IMR-90 (cell line): ENCODE results near the gene LSM2. TPM values are rescaled to one million over a fixed set of nuclear protein-coding genes. Genes with fewer than 3 reads are reported as not detected.

Experiments used
- ATAC-seq: fragments of 200-7000 bp; cut with Tn5 transposase; 2 replicates; pipeline ENCODE4 v1.9.1; 2020; ENCODE audit warnings: low read depth, mild to moderate bottlenecking, moderate library complexity
- BruUV-seq: library from RNA; stranded (reverse); fragments of 400-500 nt; replicated peaks from 2 replicates; lab custom pipeline; 2021; lab: Mats Ljungman, UMichigan
- CTCF ChIA-PET: fragments of 300-600 bp; formaldehyde crosslinking; extraction: SDS; loops from one replicate; lab custom pipeline; 2021; ENCODE audit warnings: antibody characterized with exemption; lab: Yijun Ruan, JAX
- POLR2A ChIA-PET: fragments of 300-600 bp; sonication (Branson Sonifier 250); formaldehyde crosslinking; loops from one replicate; lab custom pipeline; 2022; ENCODE audit warnings: antibody characterized with exemption; ENCODE audit not compliant: unreplicated experiment; lab: Charles Lee
- DNase-seq: peaks from one replicate; pipeline ENCODE4 v3.0.0; 2013
- H2AFZ ChIP-seq: replicated peaks from 2 replicates; pipeline ENCODE3; 2013; ENCODE audit warnings: low read length, mild to moderate bottlenecking; ENCODE audit not compliant: poor library complexity
- H2AK5ac ChIP-seq: 2 replicates; pipeline ENCODE4 v1.6.1; 2013; ENCODE audit warnings: low read depth, low read length, inconsistent platforms
- H2AK9ac ChIP-seq: replicated peaks from 2 replicates; pipeline ENCODE3; 2013; ENCODE audit warnings: mild to moderate bottlenecking, low read depth, low read length, moderate library complexity; ENCODE audit not compliant: poor library complexity
- H2BK120ac ChIP-seq: 2 replicates; pipeline ENCODE4 v1.6.1; 2013; ENCODE audit warnings: low read depth, low read length, inconsistent platforms
- H2BK15ac ChIP-seq: 3 replicates; pipeline ENCODE4 v1.6.1; 2013; ENCODE audit warnings: low read depth, low read length, inconsistent platforms
- H2BK20ac ChIP-seq: 2 replicates; pipeline ENCODE4 v1.6.1; 2013; ENCODE audit warnings: low read depth, mild to moderate bottlenecking, inconsistent platforms, low read length, moderate library complexity
- H2BK5ac ChIP-seq: 2 replicates; pipeline ENCODE4 v1.6.1; 2013; ENCODE audit warnings: mild to moderate bottlenecking, low read depth, low read length, inconsistent platforms; ENCODE audit not compliant: poor library complexity, severe bottlenecking
- H3K14ac ChIP-seq: replicated peaks from 2 replicates; pipeline ENCODE4 v1.6.1; 2013; ENCODE audit warnings: low read depth, low read length, inconsistent platforms
- H3K18ac ChIP-seq: 2 replicates; pipeline ENCODE4 v1.6.1; 2013; ENCODE audit warnings: low read depth, low read length, control low read depth
- H3K23ac ChIP-seq: 2 replicates; pipeline ENCODE4 v1.6.1; 2013; ENCODE audit warnings: low read depth, low read length, inconsistent platforms
- H3K27ac ChIP-seq: 2 replicates; pipeline ENCODE4 v1.5.1; 2013; ENCODE audit warnings: mild to moderate bottlenecking, control low read depth, low read length; ENCODE audit not compliant: insufficient read depth
- H3K27me3 ChIP-seq: 2 replicates; pipeline ENCODE4 v1.6.1; 2013; ENCODE audit warnings: low read length; ENCODE audit not compliant: control insufficient read depth, insufficient read depth
- H3K36me3 ChIP-seq: 2 replicates; pipeline ENCODE4 v1.6.1; 2013; ENCODE audit warnings: low read length, mixed read lengths; ENCODE audit not compliant: control insufficient read depth, insufficient read depth
- H3K4ac ChIP-seq: 2 replicates; pipeline ENCODE4 v1.6.1; 2013; ENCODE audit warnings: low read depth, low read length, inconsistent platforms
- H3K4me1 ChIP-seq: 2 replicates; pipeline ENCODE4 v1.6.1; 2013; ENCODE audit warnings: low read length, mixed read lengths; ENCODE audit not compliant: control insufficient read depth, insufficient read depth
- H3K4me2 ChIP-seq: 2 replicates; pipeline ENCODE4 v1.6.1; 2013; ENCODE audit warnings: low read depth, mild to moderate bottlenecking, control low read depth, low read length, moderate library complexity
- H3K4me3 ChIP-seq: 2 replicates; pipeline ENCODE4 v1.5.1; 2013; ENCODE audit warnings: low read depth, mild to moderate bottlenecking, control low read depth, low read length, moderate library complexity; ENCODE audit not compliant: insufficient read depth
- H3K56ac ChIP-seq: 2 replicates; pipeline ENCODE4 v1.6.1; 2013; ENCODE audit warnings: low read length, inconsistent platforms; ENCODE audit not compliant: insufficient read depth; ENCODE audit errors: extremely low read depth
- H3K79me1 ChIP-seq, 2 experiments: 2 replicates each; pipeline ENCODE4 v1.6.1; 2013; ENCODE audit warnings: low read length in 2 of 2, inconsistent platforms in 1 of 2, low read depth in 1 of 2
- H3K9ac ChIP-seq: 2 replicates; pipeline ENCODE4 v1.6.1; 2013; ENCODE audit warnings: low read depth, low read length, control low read depth
- H3K9me1 ChIP-seq: 2 replicates; pipeline ENCODE4 v1.6.1; 2013; ENCODE audit warnings: low read length, inconsistent platforms; ENCODE audit not compliant: insufficient read depth
- H3K9me3 ChIP-seq: 2 replicates; pipeline ENCODE4 v1.6.1; 2013; ENCODE audit warnings: low read length; ENCODE audit not compliant: control insufficient read depth, insufficient read depth
- H4K20me1 ChIP-seq: 2 replicates; pipeline ENCODE4 v1.6.1; 2013; ENCODE audit warnings: low read length, inconsistent platforms; ENCODE audit not compliant: insufficient read depth
- H4K5ac ChIP-seq: 2 replicates; pipeline ENCODE4 v1.6.1; 2013; ENCODE audit warnings: mild to moderate bottlenecking, low read depth, low read length, control low read depth
- H4K8ac ChIP-seq, 2 experiments: 2 replicates each; pipeline ENCODE4 v1.6.1; 2013; ENCODE audit warnings: low read depth in 2 of 2, low read length in 2 of 2, control low read depth in 1 of 2, inconsistent platforms in 1 of 2
- H4K91ac ChIP-seq: 2 replicates; pipeline ENCODE4 v1.6.1; 2013; ENCODE audit warnings: low read depth, low read length, inconsistent platforms; ENCODE audit not compliant: insufficient read depth
- POLR2A ChIP-seq: IDR thresholded peaks from 2 replicates; pipeline ENCODE4 v1.6.1; 2012; ENCODE audit warnings: mild to moderate bottlenecking, low read depth, low read length
- RAD21 ChIP-seq: IDR thresholded peaks from 2 replicates; pipeline ENCODE4 v1.6.1; 2012; ENCODE audit warnings: low read length, improper control_type of control experiment
- WGBS, 2 experiments: methylation state at CpG; one replicate each; pipeline versions ENCODE4 v1.1.5 to v1.1.7; 2013; ENCODE audit warnings: missing lambda C conversion rate in 2 of 2; ENCODE audit not compliant: insufficient read length in 1 of 2; ENCODE audit errors: extremely low coverage in 2 of 2; 5-methylcytosine and 5-hydroxymethylcytosine counted together
- dilution Hi-C: fragments of 300-500 bp; cut with HindIII; formaldehyde crosslinking; loops from one replicate; pipeline ENCODE4 v1.14.3; 2018; ENCODE audit warnings: low sequenced_read_pairs; ENCODE audit not compliant: unreplicated experiment
- in situ Hi-C: fragments of 300-500 bp; cut with MboI; formaldehyde crosslinking; loops from 3 replicates; pipeline ENCODE4 v1.14.3; 2019; ENCODE audit warnings: low sequenced_read_pairs, inconsistent platforms, mixed read lengths
- intact Hi-C: fragments of 100-400 bp; cut with micrococcal nuclease; formaldehyde crosslinking; loops from 2 replicates; pipeline ENCODE4 v1.10.0; 2022
- polyA plus RNA-seq, 3 experiments: library from polyadenylated mRNA; depleted of rRNA; stranded (reverse); fragments of >200 nt; gene quantifications; 2 replicates each; pipeline ENCODE4 v1.2.3, GENCODE V29; 2012; ENCODE audit warnings: low replicate concordance in 1 of 3
- total RNA-seq: library from RNA; depleted of rRNA; stranded (reverse); fragments of >200 nt; gene quantifications from 2 replicates; pipeline ENCODE4 v1.2.3, GENCODE V29; 2012
- TF ChIP-seq, protein P1 (sequence below): fragments of 150-350 bp; IDR thresholded peaks from 2 replicates; pipeline ENCODE4 v1.6.1; 2017; ENCODE audit warnings: mild to moderate bottlenecking, antibody characterized with exemption, low read length, low read depth

Gene LSM2
- total and polyA plus RNA-seq, 2 of the 4 experiments (the other 2 are of a cell fraction) = 56.3 to 61.0 TPM

DNA sequence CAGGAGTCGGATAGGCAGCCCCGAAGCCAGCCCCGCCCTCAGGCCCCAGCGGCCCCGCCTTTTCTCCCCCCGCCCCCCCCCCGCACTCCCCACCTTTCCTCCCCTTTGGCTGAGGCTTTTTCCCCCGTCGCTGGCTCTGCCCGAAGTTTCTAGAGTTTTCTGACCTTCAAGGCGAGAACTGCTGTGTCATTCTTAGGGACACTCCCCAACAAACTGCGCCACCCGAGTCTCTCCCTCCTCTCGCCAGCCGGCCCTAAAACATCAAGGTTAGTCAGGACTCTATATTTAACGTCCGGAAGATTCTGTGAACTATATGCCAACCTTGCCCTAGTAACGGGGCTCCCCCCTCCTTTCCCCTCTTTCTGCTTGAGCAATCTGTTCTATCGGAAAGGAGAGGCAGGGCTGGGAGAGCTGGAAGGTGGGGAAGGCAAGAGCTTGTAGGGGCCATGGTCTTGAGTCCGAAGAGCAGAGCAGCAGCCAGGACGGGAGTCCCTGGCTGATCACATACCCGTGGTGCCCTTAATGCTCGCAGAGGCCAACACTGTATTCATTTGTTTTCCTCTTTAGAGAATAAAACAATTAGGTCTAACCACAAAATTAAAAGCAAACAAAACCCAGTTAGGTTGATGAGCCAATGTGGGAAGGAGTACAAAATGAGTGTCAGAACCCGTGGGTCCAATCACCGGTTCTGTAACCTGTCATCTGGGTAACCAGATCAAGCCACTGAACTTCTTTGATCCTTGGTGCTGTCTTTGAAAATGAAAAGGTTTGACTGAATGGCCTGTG, 15.5 kb upstream of the LSM2 start (continued):
- TF ChIP-seq, protein P1, sequence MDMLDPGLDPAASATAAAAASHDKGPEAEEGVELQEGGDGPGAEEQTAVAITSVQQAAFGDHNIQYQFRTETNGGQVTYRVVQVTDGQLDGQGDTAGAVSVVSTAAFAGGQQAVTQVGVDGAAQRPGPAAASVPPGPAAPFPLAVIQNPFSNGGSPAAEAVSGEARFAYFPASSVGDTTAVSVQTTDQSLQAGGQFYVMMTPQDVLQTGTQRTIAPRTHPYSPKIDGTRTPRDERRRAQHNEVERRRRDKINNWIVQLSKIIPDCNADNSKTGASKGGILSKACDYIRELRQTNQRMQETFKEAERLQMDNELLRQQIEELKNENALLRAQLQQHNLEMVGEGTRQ = no peak

DNA sequence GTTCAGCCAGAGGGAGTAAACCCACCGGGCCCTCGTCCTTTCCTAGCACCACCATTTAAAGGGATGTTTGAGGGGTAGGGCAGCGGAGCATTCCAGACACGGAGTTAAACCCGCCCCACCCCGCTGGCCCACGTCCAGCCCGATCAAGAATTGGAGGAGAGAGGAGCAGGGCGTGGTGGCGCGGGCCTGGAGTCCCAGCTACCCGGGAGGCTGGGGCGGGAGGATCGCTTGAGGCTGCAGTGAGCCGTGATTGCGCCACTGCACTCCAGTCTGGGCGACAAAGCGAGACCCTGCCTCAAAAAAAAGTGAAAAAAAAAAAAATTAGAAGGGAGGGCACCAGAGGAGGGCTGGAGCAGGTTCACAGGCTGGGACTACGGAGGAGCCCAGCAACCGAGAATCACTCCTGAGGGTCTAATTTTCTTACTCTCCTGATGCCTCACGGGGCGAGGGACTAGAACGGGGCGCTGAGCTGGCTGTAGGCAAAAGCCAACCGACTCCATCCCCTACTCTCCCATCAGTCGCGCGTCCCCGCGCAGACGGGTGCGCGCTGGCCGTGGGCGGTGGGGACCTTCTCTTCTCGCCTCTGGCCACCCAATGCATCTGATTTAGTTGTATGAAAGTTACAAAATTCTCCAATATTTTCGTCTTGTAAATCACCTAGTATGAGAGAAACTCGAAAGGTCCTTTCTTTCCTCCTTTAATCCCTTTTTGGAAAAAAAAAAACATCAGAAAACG, 14.7 kb upstream of the LSM2 start:
- Histone ChIP-seq H4K20me1 (no peaks in the 10 kb centered on the region), H2AK9ac (peak overlapping the region; percentile 97), H3K4ac (peak overlapping the region; percentile 92), H4K91ac (peak overlapping the region; percentile 84), H2AFZ (peak overlapping the region; percentile 94), H2AK5ac (peak overlapping the region; percentile 74; the same call in 1 of the 2 replicates), H2BK5ac (peak overlapping the region; percentile 79), H3K79me1 (peaks cover 10 to 50% of the 10 kb centered on the region in 2 experiments), H2BK120ac (peak overlapping the region; percentile 69), H3K14ac (peak overlapping the region; percentile 98), H3K9me1 (peaks cover 7% of the 10 kb centered on the region), H3K27ac (peak overlapping the region; percentile 84), H3K9me3 (no peaks in the 10 kb centered on the region), H3K4me1 (peaks cover 8% of the 10 kb centered on the region), H3K9ac (peak overlapping the region; percentile 84), H4K8ac (peak overlapping the region; percentile 79 to 84), H3K4me2 (peak overlapping the region; percentile 97), H3K56ac (peak overlapping the region; percentile 80), H3K23ac (peak overlapping the region; percentile 62), H4K5ac (peak overlapping the region; percentile 87), H2BK20ac (0 out of 2 replicates have a peak overlapping the region, but pooled peaks have one; percentile 29), H3K18ac (peak overlapping the region; percentile 73), H3K36me3 (no peaks in the 10 kb centered on the region), H3K27me3 (no peaks in the 10 kb centered on the region), H2BK15ac (peak overlapping the region; percentile 81; the same call in 2 of the 3 replicates), H3K4me3 (peak overlapping the region; percentile 48)
- ATAC-seq (peak; percentile 63), DNase-seq (peak; percentile 30)
- no TSS peak for BruUV-seq
- in situ Hi-C loops = no loop called here
- TF ChIP-seq POLR2A = 0 out of 2 replicates have a peak, but pooled peaks have one; percentile 14
- TF ChIP-seq RAD21 = no peak
- ChIA-PET CTCF (no interaction called here), POLR2A (interaction anchor here (0.8 kb wide), 1 partner anchor 161 kb away, joined by 3 read pairs; the partner anchor contains the start of gene C6orf47)
- intact Hi-C loops = no loop called here
- dilution Hi-C loops = no loop called here
- WGBS, 2 experiments = 26% methylated on average over 11 of the region's 39 CpGs; no CpG with 5 or more reads in 1 of the 2 experiments
